ENCODE measurements around the gene ADGRF3. TPM values are rescaled to one million over a fixed set of nuclear protein-coding genes. Genes with fewer than 3 reads are reported as not detected.
A peak's percentile ranks its signal among the peaks of the same experiment; 100 is the strongest.
"Not testable (repeated sequence)": the region's sequence is repeated elsewhere in the genome, so short reads cannot be mapped to it uniquely, and the experiment has no call there.

ADGRF3 gene
- polyA plus RNA-seq, 3 donors, result 2.7 to 3.7 (median 3.5) TPM

DNA sequence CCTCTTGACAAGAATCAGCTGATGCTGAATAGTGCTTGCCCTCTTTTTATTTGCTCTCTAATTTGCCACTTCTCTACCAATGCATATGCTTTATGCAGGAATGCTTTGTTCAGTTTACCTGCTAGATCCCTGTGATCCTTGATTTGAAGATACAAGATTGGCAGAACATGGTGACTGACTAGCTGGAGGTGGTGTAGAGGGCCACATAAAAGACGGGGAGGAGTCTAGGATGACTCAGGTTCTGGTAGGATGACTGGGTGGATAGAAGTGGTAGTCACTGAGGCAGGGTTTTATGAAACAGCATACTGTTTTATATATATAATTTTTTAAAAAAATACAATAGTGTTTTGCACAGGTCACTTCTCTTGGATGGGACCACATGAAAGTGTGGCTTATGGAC, 6.3 kb upstream of the ADGRF3 start:
- no peak for DNase-seq

DNA sequence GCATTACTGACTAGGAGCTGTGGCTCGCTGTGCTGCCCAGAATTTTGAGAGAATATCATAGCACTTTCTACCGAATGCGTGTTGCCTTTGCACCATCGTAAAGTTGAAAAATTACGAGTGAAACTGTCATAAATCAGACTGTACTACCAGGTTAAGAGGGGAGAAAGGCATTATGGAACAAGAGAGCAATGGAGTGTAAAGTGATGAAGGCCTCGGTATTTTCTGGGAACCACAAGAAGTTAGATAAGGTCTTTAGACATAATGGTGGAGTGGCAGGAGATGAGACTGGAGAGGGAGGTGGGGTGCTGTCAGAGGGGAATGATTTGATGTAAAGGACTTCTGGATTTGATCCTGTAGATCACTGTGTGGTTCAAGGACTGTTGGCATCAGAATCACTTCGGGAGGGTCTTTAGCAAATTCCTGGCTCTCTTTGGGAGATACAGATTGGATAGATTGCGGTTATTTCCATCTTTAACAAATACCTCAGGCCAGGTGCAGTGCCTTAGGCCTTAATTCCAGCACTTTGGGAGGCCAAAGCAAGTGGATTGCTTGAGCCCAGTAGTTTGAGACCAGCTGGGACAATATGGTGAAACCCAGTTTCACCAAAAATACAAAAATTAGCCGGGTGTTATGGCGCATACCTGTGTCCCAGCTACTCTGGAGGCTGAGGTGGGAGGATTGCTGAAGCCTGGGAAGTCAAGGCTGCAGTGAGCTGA, 4.9 kb upstream of the ADGRF3 start:
- DNase-seq, result no peak

DNA sequence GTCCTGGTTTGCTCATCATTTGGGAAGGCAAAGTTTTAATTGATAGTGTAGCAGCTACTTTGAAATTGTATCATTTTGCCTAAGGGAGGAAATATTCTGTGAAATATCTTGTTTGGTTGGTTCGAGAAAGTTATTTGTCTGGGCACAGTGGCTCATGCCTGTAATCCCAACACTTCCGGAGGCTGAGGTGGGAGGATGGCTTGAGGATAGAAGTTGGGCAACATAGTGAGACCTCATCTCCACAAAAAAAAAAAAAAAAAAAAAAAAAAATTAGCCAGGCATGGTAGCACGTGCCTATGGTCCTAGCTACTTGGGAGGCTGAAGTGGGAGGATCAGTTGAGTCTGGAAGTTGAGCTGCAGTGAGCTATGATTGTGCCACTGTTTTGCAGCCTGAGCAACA, 3.1 kb upstream of the ADGRF3 start:
- no peak for DNase-seq

DNA sequence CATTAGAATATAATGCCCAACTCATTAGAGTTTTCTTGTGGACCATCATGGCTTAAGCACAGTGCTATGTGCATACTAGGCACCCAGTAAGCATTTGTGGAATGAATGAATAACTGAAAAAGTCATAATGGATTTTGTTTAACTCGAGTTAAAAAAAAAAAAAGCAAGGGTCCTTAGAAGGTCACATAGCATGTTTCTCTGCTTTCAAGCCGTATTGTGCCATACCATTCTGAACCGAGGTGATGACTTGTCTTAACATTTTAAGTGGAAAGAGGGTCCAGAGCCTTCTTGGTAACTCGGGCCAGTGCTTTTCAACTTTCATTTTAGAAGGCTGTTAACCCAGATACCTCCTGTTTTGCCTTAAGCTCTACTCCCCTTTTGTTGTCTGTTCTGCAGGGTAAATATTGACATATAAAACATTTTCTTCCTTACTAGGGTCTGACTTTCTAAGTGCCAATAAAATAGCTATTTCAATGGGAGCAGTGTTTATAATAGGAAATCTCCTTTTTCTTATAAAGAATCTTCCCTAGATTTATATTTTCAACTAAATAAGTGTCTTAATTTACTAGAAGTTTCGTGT, 787 bp upstream of the ADGRF3 start:
- DNase-seq, result no peak

DNA sequence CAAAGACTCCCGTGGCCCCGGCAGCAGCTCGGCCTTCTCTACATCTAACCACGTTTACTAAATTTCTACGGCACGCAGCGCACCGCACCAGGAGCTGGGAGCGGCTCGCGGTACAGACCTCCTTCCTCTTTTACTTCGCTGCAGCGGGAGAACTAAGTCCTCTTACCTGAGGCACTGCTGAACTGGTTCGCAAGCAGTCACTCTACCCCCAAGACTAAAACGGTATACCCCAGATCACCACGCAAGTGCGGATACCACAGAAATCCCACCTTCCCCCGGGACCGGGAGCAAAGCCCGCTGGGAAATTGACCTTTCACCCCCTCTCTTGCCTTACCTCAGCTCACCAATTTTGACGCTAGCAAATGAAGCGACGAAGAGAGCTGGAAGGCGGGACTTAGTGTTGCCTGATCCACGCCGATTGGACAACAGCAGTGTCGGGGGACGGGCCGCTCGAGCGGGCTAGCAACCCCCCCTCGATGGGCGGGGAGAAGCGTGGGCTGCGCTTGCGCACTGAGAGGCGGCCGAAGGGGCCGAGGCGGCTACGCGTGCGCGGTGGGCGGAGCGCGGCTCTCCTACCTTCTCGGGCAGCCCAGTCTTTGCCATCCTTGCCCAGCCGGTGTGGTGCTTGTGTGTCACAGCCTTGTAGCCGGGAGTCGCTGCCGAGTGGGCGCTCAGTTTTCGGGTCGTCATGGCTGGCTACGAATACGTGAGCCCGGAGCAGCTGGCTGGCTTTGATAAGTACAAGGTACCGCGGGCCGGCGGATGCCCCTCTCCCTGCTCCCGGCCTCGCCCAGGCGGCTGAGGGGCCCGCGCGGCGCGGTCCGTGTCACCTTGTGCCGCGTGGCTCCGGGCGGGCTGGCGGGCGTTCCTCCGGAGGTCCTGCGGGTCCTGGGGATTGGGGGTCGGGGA, 790 bp downstream of the ADGRF3 start, which contains the start of gene SELENOI:
SELENOI (plus strand) TSS at position 599 of the 909 bp plus-strand sequence; CDS start at position 689, 90 bp downstream.
- DNase-seq, result peak; percentile 100

DNA sequence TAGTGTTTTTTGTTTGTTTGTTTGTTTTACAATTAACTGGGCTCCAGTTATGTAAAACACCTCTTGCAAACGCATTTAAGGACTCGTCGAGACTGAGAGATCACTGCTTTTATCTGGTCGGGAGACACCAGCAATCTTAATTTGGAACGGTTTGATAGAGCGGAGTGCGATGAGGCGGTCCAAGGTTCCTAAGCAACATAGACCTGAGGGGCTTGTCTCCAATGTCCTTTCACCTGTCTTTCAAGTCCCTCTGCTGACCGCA, 1.4 kb downstream of the ADGRF3 start:
- no peak for DNase-seq

DNA sequence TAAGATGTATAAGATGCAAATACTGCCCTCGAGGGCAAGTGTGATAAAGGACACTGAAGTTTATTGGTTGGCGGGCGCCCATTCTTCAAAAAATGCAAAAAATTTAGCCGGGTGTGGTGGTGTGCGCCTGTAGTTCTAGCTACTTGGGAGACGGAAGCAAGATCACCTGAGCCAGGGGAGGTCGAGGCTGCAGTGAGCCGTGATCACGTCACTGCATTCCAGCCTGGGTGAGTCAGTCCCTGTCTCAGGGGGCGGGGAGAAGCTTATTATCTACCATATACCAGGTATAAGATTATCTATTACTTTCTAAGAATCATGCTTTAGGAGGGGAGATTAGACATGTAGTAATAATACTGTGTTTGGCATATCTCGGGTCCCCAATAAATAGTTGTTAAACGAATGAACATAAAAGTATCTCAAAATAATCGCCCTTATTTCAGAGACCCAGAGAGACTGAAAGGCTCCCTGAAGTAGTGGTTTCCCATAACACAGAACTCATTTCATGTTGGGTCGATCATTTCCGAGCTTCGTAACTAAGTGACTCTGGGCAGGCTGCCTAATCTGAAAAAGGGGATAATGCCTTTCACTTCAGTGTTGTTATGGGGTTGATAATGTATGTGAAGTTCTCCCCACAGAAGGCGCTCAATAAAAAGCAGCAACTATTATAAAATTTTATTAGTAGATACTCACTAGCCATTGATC, 1.9 kb downstream of the ADGRF3 start:
- peak; percentile 26 for DNase-seq

DNA sequence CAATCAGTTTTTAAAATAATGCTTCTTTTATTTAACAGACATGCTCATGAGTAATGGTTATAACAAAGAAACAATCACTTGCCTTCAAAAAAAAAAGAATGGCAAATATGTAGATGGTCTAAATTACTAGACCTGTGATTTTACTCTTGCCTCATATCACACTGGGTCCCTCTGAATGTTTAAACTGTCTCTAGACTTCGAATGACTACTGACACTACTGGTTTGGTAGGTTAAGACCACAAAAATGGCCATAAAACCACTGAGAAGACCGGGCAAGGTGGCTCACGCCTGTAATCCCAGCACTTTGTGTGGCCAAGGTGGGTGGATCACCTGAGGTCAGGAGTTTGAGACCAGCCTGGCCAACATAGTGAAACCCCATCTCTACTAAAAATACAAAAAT, 5.8 kb downstream of the ADGRF3 start:
- DNase-seq, result no peak

DNA sequence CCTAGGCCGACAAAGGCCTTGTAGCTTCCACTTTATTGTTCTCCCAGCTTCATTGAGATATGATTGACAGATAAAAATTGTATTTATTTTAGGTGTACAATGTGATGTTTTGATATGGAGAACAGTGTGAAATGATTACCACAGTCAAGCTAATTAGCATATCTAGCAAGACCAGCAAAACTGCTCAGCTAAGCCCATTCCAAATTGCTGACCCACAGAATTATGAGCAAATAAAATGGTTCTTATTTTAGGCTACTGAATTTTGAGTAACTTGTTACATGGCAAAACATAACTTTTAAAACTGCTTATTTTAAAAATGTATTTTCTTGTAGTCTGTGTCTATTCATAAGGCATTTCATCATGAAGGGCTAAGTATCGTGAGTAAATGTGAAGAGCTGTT, 9.3 kb downstream of the ADGRF3 start:
- DNase-seq, result no peak

DNA sequence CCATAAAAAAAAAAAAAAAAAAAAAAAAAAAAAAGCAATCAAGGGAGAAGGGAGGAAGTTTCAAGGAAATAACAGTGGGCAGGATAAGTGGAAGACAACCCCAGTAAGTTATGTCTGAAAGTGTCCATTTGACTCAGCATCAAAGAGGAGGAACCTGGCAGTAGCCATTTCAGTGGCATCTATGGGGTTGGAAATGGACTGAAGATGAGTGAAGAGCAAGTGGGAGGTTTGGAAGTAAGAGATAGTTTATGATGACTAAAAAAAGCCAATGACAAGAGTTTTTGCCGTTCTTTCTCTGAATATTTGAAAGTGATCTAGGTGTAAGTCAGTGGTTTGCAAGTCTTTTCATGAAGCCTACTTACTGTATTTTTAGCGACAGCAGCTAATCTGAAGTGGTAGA, 9.9 kb downstream of the ADGRF3 start:
- no peak for DNase-seq

DNA sequence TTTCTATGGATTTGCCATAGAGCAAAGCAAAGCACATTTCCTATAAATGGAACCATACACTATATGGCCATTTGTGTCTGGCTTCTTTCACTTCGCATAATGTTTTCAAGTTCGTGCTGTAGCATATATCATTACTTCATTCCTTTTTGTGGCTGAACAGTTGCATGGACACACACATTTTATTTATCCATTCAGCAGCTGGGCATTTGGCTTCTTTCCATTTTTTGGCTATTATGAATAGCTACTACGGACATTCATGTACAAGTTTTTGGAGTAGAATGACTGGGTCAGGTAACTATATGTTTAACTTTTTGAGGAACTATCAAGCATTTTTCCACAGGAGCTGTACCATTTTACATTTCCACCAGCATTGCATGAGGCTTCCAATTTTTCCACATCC, 11.4 kb downstream of the ADGRF3 start:
- DNase-seq, result no peak

DNA sequence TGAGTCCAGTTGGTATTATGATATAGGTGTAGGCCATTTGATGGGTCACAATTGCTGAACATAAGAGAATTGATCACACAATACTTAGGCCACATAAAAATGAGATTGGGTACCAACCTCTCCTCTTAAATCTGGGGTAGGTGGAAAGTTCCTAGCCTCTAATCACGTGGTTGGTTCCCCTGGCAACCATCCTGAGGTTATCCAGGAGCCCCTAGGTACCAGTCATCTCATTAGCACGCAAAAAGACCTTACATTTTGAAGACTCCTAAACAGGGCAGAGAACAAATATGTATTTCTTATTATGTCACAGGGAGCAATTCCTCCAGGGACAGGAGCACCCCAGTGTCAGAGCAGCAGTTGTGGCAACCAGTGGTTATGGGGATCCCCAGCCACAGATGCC, 13.3 kb downstream of the ADGRF3 start:
- peak; percentile 48 for DNase-seq

DNA sequence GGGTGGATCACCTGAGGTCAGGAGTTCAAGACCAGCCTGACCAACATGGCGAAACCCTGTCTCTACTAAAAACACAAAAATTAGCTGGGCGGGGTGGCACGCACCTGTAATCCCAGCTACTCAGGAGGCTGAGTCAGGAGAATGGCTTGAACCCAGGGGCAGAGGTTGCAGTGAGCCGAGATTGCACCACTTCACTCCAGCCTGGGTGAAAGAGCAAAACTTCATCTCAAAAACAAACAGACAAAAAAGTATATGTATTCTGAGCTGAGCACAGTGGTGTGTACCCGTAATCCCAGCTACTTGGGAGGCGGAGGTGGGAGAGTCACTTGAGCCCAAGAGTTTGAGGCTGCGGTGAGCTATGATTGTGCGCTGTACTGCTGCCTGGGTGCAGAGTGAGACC, 15.3 kb downstream of the ADGRF3 start:
- DNase-seq, result not testable (repeated sequence)

DNA sequence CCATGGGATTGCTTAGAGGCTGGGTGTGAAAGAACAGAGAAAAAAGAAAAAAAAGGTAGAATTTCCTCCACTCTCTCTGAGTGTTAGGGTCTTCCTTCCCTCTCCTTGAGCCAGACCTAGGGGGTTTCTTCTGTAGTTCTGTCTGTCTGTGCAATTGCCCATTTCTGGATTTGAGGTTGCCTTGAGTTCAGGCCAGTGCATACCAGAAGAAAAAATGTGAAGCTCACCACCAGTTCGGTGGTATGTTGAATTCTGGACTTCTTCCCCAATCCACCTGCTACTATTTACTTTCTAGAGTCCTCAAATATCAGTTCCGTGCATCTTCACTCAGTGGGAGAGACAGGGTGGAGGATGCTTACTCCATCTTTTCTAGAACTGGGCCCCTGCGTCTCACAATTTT, 16.0 kb downstream of the ADGRF3 start:
- DNase-seq, result no peak

DNA sequence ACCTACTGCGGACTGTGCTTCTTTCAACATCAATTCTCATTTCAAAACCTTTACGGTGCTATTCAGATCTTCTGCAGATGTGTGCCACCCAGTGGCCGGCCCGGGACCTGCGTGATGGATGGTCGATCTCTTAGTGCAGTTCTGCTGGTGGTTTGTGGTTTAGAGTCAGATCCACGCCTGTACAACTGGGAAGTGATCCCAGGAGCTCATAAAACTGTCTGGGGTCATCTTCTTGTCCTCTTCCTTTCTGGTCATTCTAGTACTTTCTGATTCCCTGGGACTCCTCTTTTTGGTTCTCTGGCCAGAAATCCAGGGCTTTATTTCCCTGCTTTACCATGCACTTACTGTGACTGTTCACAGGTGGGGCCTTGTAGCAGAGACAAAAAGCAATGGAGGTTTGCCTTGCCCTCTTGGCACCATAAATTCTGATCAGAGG, 16.5 kb downstream of the ADGRF3 start:
- DNase-seq, result peak; percentile 78

DNA sequence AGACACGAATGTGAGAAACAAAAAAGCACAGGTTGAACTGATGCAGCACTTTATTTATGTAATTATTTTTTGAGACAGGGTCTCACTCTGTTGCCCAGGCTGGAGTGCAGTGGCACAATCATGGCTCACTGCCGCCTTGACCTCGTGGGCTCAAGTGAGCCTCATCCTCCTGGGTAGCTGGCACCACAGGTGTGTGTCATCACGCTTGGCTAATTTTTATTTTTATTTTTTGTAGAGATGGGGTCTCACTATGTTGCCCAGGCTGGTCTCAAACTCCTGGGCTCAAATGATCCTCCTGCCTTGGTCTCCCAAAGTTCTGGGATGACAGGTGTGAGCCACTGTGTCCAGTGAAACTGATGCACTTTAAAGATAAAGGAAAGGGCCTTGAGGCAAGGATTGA, 17.5 kb downstream of the ADGRF3 start:
- DNase-seq, result not testable (repeated sequence)

DNA sequence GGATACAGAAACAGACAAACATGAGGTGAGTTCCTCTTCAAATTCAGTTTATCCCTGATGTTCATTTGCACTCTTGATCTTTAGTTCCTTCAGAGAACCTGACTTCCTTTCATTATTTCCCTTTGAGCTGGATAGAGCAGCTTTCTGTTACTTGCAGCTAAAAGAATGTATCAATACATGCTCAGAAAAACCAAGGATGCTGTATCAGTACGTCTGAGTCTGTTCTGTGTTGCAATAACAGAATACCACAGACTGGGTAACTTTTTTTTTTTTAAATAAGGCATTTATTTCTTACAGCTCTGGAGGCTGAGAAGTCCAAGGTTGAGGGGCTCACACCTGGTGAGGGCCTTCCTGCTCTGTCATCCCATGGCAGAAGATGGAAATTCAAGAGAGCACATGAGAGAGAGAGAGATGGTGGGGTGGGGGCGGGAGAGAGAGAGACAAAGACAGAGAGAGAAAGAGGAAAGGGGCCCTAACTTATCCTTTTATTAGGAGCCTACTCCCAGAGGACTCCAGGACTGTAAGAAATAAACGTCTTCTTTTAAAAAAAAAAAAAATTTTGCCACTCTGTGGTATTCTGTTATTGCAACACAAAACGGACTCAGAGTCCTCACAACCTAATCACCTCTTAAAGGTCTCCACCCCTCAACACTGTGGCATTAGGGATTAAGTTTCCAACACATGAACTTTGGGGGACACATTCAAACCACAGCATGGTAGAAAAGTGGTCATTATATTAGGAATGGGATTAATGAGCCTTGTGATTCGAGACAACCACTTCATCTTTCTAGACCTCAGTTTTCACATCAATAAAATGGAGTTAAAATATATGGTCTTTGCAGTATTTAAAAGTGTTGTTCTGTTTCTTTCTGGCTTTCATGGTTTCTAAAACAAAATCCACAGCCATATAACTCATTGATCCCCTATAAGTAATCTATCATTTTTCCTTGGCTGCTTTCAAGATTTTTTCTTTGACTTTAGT, 19.0 kb downstream of the ADGRF3 start:
- DNase-seq, result no peak

DNA sequence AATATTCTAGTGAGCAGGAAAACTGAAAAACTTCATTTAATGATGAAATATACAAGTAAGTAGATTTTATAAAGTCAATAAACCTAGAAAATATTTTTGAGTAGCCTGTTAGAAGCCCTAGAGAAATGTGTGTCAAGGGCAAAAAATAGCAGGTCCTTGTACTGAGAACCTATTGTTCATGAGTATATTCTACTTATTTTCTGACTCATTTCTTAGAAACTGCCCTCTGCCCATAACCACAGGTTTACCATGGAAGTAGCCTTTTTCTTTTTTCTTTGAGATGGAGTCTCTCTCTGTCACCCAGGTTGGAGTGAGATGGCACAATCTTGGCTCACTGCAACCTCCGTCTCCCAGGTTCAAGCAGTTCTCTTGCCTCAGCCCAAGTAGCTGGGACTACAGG, 20.1 kb downstream of the ADGRF3 start:
- no peak for DNase-seq

DNA sequence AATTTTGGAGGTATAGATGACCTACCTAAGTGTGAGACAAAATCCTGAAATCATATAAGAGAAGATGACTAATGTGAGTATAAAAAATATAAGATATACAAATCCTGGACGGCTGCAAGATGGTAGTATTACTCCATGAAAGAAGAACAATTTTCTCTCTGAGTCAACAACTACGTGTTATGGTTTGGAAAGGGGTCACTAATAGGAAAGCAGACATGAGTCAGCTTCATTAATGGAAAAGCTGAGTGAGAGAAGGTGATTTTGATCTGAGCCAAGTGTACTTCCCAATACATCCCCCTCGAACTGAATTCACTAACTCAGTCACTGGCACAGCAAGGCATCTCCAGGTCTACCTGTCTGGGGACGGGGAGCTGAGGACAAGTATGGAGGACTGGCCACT, 20.7 kb downstream of the ADGRF3 start:
- no peak for DNase-seq

DNA sequence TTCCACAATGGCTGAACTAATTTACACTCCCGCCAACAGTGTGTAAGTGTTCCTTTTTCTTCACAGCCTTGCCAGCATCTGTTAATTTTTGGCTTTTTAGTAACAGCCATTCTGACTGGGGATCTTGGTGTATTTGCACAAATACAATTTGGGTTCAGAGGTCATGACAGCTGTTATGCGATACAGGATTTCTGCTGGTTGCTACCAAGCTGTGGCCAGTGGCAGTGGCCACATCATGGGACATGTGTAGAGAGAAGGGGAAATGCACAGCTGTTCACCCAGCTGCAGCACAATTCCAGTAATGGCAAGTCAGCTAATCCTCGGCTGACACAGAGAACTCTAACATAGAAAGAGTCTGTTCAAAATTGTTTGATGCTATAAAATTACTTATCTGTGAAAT, 21.7 kb downstream of the ADGRF3 start:
- DNase-seq, result no peak

DNA sequence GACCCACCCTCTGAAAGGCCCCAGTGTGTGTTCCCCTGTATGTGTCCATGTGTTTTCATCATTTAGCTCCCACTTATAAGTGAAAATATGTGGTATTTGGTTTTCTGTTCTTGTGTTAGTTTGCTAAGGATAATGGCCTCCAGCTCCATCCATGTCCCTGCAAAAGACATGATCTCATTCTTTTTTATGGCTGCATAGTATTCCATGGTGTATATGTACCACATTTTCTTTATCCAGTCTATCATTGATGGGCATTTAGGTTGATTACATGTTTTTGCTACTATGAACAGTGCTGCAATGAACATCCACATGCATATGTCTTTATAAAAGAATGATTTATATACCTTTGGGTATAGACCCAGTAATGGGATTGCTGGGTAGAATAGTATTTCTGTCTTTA, 22.1 kb downstream of the ADGRF3 start:
- DNase-seq, result not testable (repeated sequence)

Measured in renal pelvis (tissue), 4 donors.